OCI-LY3 (cell line): ENCODE measurements around the gene TRIM13.

Source experiments
- EZH2phosphoT487 ChIP-seq: fragments of 200-600 bp; shearing (Covaris generic); IDR thresholded peaks from 2 replicates; pipeline ENCODE4 v1.6.1; 2018; ENCODE audit warnings: antibody characterized with exemption, mixed run types, low read depth
- TF ChIP-seq, protein P1 (sequence below): fragments of 200-600, 300-600 bp; sonication (generic); IDR thresholded peaks from 2 replicates; pipeline ENCODE4 v1.5.1; 2014; ENCODE audit warnings: antibody characterized with exemption, low read length, low read depth

DNA sequence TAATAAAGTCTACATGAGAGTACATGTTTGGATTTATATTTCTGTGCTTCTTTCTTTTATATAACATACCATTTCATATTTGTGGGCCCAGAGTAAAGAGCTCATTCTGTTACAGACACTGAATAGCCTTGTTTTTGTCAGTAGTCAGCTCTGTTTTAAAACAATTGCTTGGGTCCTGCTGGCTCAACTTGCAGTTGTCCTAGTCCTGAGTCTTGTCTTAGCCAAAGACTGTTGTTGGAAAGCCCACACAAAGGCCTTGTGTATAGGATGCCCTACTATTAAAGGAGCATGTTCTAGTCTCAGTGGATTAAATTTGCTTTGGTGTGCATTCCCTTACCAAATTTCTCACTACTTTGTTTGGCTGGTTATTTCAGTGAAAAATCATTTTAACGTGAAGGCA is 14.6 kb downstream of the TRIM13 start:
- TF ChIP-seq, protein P1, sequence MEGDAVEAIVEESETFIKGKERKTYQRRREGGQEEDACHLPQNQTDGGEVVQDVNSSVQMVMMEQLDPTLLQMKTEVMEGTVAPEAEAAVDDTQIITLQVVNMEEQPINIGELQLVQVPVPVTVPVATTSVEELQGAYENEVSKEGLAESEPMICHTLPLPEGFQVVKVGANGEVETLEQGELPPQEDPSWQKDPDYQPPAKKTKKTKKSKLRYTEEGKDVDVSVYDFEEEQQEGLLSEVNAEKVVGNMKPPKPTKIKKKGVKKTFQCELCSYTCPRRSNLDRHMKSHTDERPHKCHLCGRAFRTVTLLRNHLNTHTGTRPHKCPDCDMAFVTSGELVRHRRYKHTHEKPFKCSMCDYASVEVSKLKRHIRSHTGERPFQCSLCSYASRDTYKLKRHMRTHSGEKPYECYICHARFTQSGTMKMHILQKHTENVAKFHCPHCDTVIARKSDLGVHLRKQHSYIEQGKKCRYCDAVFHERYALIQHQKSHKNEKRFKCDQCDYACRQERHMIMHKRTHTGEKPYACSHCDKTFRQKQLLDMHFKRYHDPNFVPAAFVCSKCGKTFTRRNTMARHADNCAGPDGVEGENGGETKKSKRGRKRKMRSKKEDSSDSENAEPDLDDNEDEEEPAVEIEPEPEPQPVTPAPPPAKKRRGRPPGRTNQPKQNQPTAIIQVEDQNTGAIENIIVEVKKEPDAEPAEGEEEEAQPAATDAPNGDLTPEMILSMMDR: no peak
- no peak for TF ChIP-seq EZH2phosphoT487
